K562 (cell line): ENCODE data around the gene PRKAR2B. TPM values are rescaled to one million over a fixed set of nuclear protein-coding genes. Genes with fewer than 3 reads are reported as not detected.
A peak's percentile ranks its signal among the peaks of the same experiment; 100 is the strongest.

Experiments
- JUND ChIP-seq, 2 experiments: IDR thresholded peaks; 2 replicates in 1 of 2; 3 replicates in 1 of 2; pipeline ENCODE4 v1.6.1; 2011; ENCODE audit warnings: borderline replicate concordance in 2 of 2, low read depth in 2 of 2, low read length in 2 of 2, improper control_type of control experiment in 1 of 2, missing biosample characterization in 1 of 2, missing genetic modification characterization in 1 of 2, missing genetic modification reagents in 1 of 2
- NR2C2 ChIP-seq, 2 experiments: fragments of 200-800 bp in 1 of 2; sonication (Bioruptor generic) in 1 of 2; sonication (generic) in 1 of 2; formaldehyde crosslinking in 1 of 2; IDR thresholded peaks; 2 replicates each; pipeline versions ENCODE4 v1.6.1 to v1.8.0; 2016 to 2022; ENCODE audit warnings: mild to moderate bottlenecking in 1 of 2, missing compliant biosample characterization in 1 of 2, missing genetic modification characterization in 1 of 2, missing genetic modification reagents in 1 of 2
- NR4A1 ChIP-seq, 2 experiments: fragments of 250-450 bp in 1 of 2; fragments of 450-650 bp in 1 of 2; sonication (Bioruptor Pico) in 1 of 2; IDR thresholded peaks; 2 replicates each; pipeline versions ENCODE4 v1.4.0 to v1.6.1; 2016 to 2020; ENCODE audit warnings: mild to moderate bottlenecking in 2 of 2, missing compliant biosample characterization in 1 of 2, missing genetic modification characterization in 1 of 2, moderate library complexity in 1 of 2
- RBM14 ChIP-seq: fragments of 200-400 bp; formaldehyde crosslinking; IDR thresholded peaks from 2 replicates; pipeline ENCODE4 v1.6.1; 2018; ENCODE audit warnings: low read depth, mild to moderate bottlenecking, low read length, moderate library complexity, borderline replicate concordance; ENCODE audit not compliant: insufficient read depth
- THAP12 ChIP-seq: fragments of 250-450 bp; sonication (Bioruptor Pico); IDR thresholded peaks from 2 replicates; pipeline ENCODE4 v1.9.0; 2021; ENCODE audit warnings: mild to moderate bottlenecking, inconsistent platforms
- ZFP1 ChIP-seq: fragments of 450-650 bp; formaldehyde crosslinking; IDR thresholded peaks from 2 replicates; pipeline ENCODE4 v1.4.0; 2020; ENCODE audit warnings: mild to moderate bottlenecking, mixed read lengths
- polyA plus RNA-seq, 8 experiments: library from polyadenylated mRNA; depleted of rRNA in 4 of 8; stranded (reverse) in 5 of 8; unstranded in 3 of 8; fragments of >200 nt; fragmentation: Nextera tagmentation in 2 of 8; fragmentation: Illumina TruSeq in 1 of 8; extraction: Ambion mirVana in 2 of 8; extraction: Trizol in 1 of 8; gene quantifications; 2 replicates each; pipeline versions ENCODE4 v1.2.1 to v1.2.3, GENCODE V29; 2011 to 2014; ENCODE audit warnings: inconsistent platforms in 1 of 8, missing spikeins in 1 of 8
- total RNA-seq, 7 experiments: library from RNA; depleted of rRNA in 6 of 7; stranded (reverse); fragments of >200 nt in 6 of 7; fragmentation: Illumina TruSeq in 2 of 7; extraction: Trizol in 2 of 7; gene quantifications; 2 replicates each; pipeline versions ENCODE4 v1.2.1 to v1.2.3, GENCODE V29; 2011 to 2021; ENCODE audit warnings: low replicate concordance in 1 of 7
- TF ChIP-seq, protein P1 (sequence below), 2 experiments: fragments of 450-650 bp; IDR thresholded peaks; 2 replicates each; pipeline ENCODE4 v1.6.1; 2018; ENCODE audit warnings: mild to moderate bottlenecking in 2 of 2, low read depth in 1 of 2; ENCODE audit not compliant: partially characterized antibody in 2 of 2
- TF ChIP-seq, protein P2 (sequence below), 2 experiments: fragments of 450-650 bp; formaldehyde crosslinking in 1 of 2; IDR thresholded peaks; 2 replicates each; pipeline versions ENCODE4 v1.4.0 to v1.6.1; 2014 to 2020; ENCODE audit warnings: mild to moderate bottlenecking in 2 of 2, borderline replicate concordance in 1 of 2, low read depth in 1 of 2

PRKAR2B gene
- total and polyA plus RNA-seq, 9 of the 15 experiments (the other 6 are each of a cell fraction or from before 2014, with no cell fraction given) = 59.0 to 173 (median 129) TPM

- TF ChIP-seq THAP12 (CRISPR knock-in tag) (0 out of 2 replicates have a peak, but pooled peaks have one; percentile 7), NR2C2 (CRISPR knock-in tag; IDR thresholded peaks at IDR 0.05) (no peak), NR2C2 (tag; IDR thresholded peaks at IDR 0.05) (peak; percentile 52), RBM14 (no peak), JUND (IDR thresholded peaks at IDR 0.05; ENCODE audit: borderline replicate concordance, low read depth, low read length) (peak; percentile 30; the same call in 1 of the 2 replicates), JUND (tag; IDR thresholded peaks at IDR 0.05; ENCODE audit: borderline replicate concordance, low read depth, low read length) (peak; percentile 11; the same call in 1 of the 3 replicates), ZFP1 (CRISPR knock-in tag) (peak; percentile 74), NR4A1 (CRISPR knock-in tag; IDR thresholded peaks at IDR 0.05) (no peak), NR4A1 (tag; IDR thresholded peaks at IDR 0.05) (no peak)
- TF ChIP-seq, protein P1, sequence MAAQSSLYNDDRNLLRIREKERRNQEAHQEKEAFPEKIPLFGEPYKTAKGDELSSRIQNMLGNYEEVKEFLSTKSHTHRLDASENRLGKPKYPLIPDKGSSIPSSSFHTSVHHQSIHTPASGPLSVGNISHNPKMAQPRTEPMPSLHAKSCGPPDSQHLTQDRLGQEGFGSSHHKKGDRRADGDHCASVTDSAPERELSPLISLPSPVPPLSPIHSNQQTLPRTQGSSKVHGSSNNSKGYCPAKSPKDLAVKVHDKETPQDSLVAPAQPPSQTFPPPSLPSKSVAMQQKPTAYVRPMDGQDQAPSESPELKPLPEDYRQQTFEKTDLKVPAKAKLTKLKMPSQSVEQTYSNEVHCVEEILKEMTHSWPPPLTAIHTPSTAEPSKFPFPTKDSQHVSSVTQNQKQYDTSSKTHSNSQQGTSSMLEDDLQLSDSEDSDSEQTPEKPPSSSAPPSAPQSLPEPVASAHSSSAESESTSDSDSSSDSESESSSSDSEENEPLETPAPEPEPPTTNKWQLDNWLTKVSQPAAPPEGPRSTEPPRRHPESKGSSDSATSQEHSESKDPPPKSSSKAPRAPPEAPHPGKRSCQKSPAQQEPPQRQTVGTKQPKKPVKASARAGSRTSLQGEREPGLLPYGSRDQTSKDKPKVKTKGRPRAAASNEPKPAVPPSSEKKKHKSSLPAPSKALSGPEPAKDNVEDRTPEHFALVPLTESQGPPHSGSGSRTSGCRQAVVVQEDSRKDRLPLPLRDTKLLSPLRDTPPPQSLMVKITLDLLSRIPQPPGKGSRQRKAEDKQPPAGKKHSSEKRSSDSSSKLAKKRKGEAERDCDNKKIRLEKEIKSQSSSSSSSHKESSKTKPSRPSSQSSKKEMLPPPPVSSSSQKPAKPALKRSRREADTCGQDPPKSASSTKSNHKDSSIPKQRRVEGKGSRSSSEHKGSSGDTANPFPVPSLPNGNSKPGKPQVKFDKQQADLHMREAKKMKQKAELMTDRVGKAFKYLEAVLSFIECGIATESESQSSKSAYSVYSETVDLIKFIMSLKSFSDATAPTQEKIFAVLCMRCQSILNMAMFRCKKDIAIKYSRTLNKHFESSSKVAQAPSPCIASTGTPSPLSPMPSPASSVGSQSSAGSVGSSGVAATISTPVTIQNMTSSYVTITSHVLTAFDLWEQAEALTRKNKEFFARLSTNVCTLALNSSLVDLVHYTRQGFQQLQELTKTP (IDR thresholded peaks at IDR 0.05; ENCODE audit: low read depth in 1 of 2, partially characterized antibody in 2 of 2) = no peak
- TF ChIP-seq, protein P2, sequence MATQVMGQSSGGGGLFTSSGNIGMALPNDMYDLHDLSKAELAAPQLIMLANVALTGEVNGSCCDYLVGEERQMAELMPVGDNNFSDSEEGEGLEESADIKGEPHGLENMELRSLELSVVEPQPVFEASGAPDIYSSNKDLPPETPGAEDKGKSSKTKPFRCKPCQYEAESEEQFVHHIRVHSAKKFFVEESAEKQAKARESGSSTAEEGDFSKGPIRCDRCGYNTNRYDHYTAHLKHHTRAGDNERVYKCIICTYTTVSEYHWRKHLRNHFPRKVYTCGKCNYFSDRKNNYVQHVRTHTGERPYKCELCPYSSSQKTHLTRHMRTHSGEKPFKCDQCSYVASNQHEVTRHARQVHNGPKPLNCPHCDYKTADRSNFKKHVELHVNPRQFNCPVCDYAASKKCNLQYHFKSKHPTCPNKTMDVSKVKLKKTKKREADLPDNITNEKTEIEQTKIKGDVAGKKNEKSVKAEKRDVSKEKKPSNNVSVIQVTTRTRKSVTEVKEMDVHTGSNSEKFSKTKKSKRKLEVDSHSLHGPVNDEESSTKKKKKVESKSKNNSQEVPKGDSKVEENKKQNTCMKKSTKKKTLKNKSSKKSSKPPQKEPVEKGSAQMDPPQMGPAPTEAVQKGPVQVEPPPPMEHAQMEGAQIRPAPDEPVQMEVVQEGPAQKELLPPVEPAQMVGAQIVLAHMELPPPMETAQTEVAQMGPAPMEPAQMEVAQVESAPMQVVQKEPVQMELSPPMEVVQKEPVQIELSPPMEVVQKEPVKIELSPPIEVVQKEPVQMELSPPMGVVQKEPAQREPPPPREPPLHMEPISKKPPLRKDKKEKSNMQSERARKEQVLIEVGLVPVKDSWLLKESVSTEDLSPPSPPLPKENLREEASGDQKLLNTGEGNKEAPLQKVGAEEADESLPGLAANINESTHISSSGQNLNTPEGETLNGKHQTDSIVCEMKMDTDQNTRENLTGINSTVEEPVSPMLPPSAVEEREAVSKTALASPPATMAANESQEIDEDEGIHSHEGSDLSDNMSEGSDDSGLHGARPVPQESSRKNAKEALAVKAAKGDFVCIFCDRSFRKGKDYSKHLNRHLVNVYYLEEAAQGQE (IDR thresholded peaks at IDR 0.05; ENCODE audit: borderline replicate concordance) = no peak; the same call in 1 of the 2 replicates
- TF ChIP-seq, protein P2 (CRISPR knock-in tag; IDR thresholded peaks at IDR 0.05; ENCODE audit: low read depth) = no peak
Observed at GRCh38 chr7:107077699-107078516, 33.4 kb downstream of the PRKAR2B start (continued).
